ENCODE data around the gene FARS2.

GRCh38 chr6:5783584-5784089 is 522.3 kb downstream of the FARS2 start:
- TF ChIP-seq POLR2AphosphoS5 (IDR thresholded peaks at IDR 0.05; ENCODE audit: low read depth, low read length) (no peak), POLR2A (IDR thresholded peaks at IDR 0.05; ENCODE audit: low read depth, low read length) (no peak)
